GM21528 (cell line): ENCODE data around the gene CYP2C8.
"Not testable (repeated sequence)": the region's sequence is repeated elsewhere in the genome, so short reads cannot be mapped to it uniquely, and the experiment has no call there.

Source experiments
- ATAC-seq: cut with Tn5 transposase; IDR thresholded peaks from one replicate; pipeline ENCODE4 v1.9.1; 2021; ENCODE audit warnings: mild to moderate bottlenecking, moderate library complexity; ENCODE audit not compliant: unreplicated experiment, low FRiP score

CYP2C8 gene

DNA sequence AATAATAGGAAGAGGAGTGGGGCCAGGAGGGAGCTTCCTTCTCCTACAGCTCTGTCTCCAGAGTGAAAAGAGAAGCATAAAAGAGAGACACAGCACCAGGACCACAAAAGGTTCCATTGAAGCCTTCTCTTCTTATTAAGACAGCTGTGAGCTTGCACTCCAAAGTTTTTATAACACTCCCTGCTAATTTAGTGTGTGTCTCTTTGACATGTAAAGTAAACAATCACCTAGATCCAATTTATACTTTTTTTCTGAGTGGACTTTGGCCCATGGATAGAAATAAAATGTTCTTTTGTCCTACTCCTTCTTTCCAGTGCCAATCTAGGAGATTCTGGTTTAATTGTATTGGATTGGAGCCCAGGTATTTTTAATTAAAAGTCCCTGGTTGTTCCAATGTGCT is at the start of gene CYP2C8:
Gene CYP2C8 (minus strand): TSS at position 212 of the 400 bp plus-strand sequence. CDS start 95 bp downstream, at position 117.
- ATAC-seq = no peak

DNA sequence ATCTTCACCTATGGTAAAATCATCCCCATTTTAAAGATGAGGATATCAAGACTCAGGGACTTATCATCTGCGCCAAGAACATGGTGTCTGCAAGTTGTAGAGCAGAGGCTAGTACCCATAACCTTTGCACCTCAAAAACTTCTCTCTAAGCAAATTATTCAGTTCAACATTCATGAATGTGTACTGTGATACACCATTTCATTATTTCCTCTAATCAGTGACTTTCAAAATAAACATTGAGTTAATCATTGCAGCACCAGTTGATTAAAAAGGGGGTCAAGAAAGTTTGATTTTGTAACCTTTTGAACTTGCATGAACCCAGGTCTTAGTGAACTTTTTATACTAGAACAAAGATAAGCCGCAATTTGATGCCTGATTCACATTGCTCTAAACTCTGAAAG is 47.6 kb upstream of the CYP2C8 start:
- ATAC-seq = no peak

DNA sequence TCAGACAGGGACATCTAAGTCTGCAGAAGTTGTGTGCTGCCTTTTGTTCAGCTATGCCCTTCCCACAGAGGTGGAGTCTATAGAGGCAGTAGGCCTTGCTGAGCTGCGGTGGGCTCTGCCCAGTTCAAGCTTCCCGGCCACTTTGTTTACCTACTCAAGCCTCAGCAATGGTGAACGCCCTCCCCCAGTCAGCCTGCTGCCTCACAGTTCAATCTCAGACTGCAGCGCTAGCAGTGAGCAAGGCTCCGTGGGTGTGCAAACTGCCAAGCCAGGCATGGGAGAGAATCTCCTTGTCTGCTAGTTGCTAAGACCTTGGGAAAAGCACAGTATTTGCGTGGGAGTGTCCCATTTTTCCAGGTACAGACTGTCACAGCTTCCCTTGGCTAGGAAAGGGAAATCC is 41.5 kb upstream of the CYP2C8 start:
- not testable (repeated sequence) for ATAC-seq

GRCh38 chr10:95097805-95098204 is 28.5 kb upstream of the CYP2C8 start:
- no peak for ATAC-seq

GRCh38 chr10:95096143-95096542 is 26.8 kb upstream of the CYP2C8 start:
- ATAC-seq = no peak

- ATAC-seq = not testable (repeated sequence)
These were observed 10.3 kb upstream of the CYP2C8 start for GRCh38 chr10:95079626-95080025.

GRCh38 chr10:95077556-95077955 is 8.3 kb upstream of the CYP2C8 start:
- ATAC-seq = no peak

GRCh38 chr10:95071107-95071660 is 1.9 kb upstream of the CYP2C8 start:
- ATAC-seq = no peak

DNA sequence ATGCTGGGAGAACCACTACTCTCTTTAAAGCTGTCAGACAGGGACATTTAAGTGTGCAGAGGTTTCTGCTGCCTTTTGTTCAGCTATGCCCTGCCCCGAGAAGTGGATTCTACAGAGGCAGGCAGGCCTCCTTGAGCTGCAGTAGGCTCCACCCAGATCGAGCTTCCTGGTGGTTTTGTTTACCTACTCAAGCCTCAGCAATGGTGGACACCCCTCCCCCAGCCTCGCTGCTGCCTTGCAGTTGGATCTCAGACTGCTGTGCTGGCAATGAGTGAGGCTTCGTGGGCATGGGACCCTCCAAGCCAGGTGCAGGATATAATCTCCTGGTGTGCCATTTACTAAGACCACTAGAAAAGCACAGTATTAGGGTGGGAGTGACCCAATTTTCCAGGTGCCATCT is 5.2 kb downstream of the CYP2C8 start:
- not testable (repeated sequence) for ATAC-seq

GRCh38 chr10:95056744-95057363 is 12.4 kb downstream of the CYP2C8 start:
- ATAC-seq = no peak

DNA sequence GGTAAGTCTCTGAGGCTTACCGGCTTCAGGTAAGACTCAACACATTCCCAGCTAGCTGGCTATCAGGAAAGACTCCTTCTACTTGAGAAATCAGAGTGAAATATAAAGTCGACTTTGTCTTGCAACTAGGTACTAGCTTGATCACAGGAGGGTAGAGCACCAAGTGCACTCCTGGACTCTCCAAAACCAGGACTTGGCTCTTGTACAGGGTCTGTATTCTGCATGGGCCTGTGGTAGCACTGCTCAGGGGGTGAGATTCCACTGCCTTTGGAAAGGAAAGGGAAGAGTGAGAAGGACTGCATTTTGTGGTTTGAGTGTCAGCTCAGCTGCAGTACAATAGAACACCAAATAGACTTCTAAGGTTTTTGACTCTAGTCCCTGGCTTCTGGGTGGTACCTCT is 19.4 kb downstream of the CYP2C8 start:
- ATAC-seq = no peak

- no peak for ATAC-seq
These were observed 21.1 kb downstream of the CYP2C8 start for GRCh38 chr10:95048206-95048605.

DNA sequence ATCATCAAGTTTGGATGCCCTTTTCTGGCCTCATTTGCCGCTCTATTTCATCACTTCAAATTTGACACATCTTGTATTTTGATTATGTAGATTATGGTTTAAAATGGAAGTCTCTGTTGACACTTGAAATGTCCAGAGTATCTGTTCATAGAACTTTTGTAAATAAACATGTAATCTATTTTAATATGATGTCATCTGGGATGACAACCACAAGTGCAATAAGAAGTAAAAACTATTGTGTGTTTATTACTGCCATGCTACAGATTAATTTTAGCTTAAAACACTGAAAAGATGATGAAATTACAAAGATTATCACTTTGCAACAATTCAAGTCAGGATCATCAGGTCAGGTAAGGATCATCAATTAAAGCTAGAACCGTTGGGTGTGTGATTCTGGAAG is 30.0 kb downstream of the CYP2C8 start:
- no peak for ATAC-seq

DNA sequence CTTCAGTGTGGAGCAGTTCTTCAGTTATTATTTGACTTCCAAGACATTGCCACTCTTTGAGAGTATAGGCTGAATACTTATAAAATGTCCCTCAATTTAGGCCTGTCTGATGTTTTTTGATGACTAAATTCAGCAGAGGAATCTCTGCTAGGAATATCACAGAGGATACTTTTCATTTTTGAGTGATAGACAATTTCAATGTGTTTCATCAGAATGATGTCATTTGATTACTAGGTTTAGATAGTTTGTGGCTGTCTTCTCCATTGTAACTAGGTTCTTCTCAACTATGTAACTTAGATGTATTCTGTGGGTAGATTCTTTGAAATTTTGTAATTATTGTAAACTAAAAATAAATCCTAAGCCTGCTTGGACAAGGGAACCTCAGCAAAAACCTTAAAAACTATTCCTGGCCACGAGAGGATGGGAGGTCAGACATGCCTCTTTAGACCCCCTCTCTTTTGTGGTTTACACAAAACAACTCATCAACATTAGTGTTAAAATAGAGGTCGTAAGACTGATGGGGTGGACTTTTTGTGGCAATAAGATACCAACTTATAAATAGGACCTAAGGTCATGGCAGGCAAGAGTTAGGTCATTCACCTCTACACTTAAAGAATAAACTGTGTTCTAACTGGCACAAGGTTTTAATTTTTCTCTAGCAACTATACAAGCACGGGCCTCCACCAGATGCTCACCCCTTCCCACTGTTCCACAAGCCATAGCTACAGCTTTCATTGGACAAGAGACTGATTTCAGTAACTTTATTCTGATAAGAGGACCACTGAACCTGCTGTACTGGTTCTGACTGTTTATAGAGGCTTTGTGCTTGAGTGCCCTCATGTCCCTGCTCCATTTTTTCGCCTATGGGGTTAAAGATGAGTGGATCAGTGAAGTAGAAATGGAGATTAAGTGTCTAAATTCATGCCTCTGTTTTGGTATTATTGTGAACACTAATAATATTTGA is 33.7 kb downstream of the CYP2C8 start:
- no peak for ATAC-seq

GRCh38 chr10:95034401-95034800 is 34.9 kb downstream of the CYP2C8 start:
- ATAC-seq = no peak

- no peak for ATAC-seq
These were observed 37.6 kb downstream of the CYP2C8 start for GRCh38 chr10:95031656-95032055.

DNA sequence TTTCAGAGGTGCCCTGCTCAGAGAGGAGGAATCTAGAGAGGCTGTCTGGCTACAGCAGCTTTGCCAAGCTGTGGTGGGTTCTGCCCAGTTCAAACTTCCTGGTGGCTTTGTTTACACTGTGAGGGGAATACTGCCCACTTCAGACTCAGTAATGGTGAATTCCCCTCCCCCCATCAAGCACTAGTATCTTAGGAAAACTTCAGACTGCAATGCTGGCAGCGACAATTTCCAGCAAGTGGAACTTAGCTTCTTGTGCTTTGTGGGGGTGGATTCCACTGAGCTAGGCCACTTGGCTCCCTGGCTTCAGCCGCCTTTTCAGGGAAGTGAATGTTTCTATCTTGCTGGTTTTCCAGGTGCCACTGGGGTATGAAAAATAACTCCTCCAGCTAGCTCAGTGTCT is 42.8 kb downstream of the CYP2C8 start:
- ATAC-seq = no peak

DNA sequence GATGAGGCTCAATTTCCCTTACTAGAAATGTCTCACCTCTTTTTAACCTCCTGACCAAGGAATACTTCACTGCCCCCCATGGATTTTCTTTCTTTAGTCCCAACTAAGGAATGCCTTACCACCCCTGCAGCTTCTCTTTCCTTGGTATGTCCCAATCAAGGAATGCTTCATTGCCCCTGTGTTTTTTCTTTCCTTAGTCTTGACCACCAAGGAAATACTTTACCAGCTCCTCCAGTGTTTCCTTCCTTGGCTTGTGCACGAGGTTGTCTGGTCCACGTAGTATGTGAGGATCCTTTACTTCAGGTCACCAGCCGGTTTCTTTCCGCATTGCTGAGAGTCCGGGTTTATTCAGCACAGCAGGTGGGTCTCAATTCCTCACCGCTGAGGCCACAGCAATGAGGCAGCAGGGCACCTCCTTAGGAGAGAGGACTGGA is 71.5 kb downstream of the CYP2C8 start:
- ATAC-seq = no peak

DNA sequence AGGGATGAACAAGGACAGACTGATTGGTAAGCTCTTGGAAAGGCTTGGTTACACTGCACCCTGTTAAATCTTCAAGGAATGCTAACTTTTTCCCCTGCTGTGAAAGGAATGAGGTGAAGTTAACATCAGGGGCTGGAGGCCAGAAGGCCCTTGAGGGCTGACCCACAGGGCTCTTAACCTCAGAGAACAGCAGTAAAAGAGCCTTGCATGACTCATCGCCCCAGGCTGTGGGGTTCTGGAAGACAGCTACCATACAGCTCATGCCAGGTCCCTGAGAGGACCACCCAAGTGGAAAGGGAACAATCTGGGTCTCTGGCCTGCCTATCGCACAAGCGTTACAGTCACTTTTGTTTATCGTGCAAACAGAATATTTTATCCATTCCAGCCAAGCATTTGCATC is 76.5 kb downstream of the CYP2C8 start:
- no peak for ATAC-seq

DNA sequence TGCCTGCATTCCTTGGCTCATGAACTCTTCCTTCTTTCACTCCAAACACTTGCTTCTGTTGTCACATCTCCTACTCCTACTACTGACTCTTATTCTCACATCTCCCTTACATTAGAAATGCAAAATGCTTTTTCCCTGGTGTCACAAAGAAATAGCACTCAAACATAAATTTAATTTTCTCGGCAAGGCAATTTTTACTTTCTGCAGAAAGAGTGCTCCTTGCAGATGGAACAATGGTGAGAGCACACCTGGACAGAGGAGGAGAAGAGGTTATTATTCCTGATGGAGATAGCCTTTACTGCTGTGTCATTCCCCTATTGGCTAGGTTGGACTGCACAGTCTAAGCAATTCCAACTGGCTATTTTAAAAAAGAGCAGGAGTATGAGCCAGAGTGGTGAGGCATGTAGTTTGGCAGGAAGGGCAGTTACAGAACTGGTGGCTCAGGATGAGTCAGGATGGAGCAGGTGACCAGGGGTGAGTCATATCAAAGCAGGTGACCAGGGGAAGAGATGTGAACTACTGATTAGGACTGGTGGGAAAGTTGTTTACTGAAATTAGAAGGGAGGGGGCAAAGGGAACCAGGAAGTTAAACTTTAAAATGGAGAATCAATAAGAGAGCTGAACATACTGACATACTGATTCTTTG is 77.9 kb downstream of the CYP2C8 start:
- ATAC-seq = no peak

- ATAC-seq = no peak
These were observed 80.1 kb downstream of the CYP2C8 start for GRCh38 chr10:94989192-94989591.
